ENCODE measurements around the gene PDIA5. TPM values are rescaled to one million over a fixed set of nuclear protein-coding genes. Genes with fewer than 3 reads are reported as not detected.
A peak's percentile ranks its signal among the peaks of the same experiment; 100 is the strongest.

The PDIA5 gene
- total RNA-seq, 1 donor from 2014 or later = 28.5 TPM

GRCh38 chr3:123123716-123124616, 57.1 kb downstream of the PDIA5 start:
- Mint-ChIP-seq H3K4me3 (no peak overlapping the region), H3K36me3 (peaks cover 28% of the 10 kb centered on the region), H3K27me3 (no peaks in the 10 kb centered on the region), H3K9me3 (no peaks in the 10 kb centered on the region), H3K4me1 (ENCODE audit: unreplicated experiment) (peaks cover 16% of the 10 kb centered on the region), H3K27ac (peak overlapping the region; percentile 49)
- TF ChIP-seq CTCF (conservative IDR thresholded peaks at IDR 0.05) = no peak
- no peak for DNase-seq (ENCODE audit: extremely low spot score, unreplicated experiment)

GRCh38 chr3:123124971-123125370, 58.1 kb downstream of the PDIA5 start:
- Mint-ChIP-seq H3K4me3 (no peak overlapping the region), H3K4me1 (ENCODE audit: unreplicated experiment) (peaks cover 21% of the 10 kb centered on the region), H3K36me3 (peaks cover 26% of the 10 kb centered on the region), H3K27me3 (no peaks in the 10 kb centered on the region), H3K9me3 (no peaks in the 10 kb centered on the region), H3K27ac (no peak overlapping the region)
- no peak for TF ChIP-seq CTCF (conservative IDR thresholded peaks at IDR 0.05)
- no peak for DNase-seq (ENCODE audit: extremely low spot score, unreplicated experiment)

GRCh38 chr3:123126031-123126430, 59.2 kb downstream of the PDIA5 start:
- Mint-ChIP-seq H3K4me1 (ENCODE audit: unreplicated experiment) (peaks cover 22% of the 10 kb centered on the region), H3K4me3 (no peak overlapping the region), H3K36me3 (peaks cover 20% of the 10 kb centered on the region), H3K27me3 (no peaks in the 10 kb centered on the region), H3K27ac (no peak overlapping the region), H3K9me3 (no peaks in the 10 kb centered on the region)
- TF ChIP-seq CTCF (conservative IDR thresholded peaks at IDR 0.05) = no peak
- no peak for DNase-seq (ENCODE audit: extremely low spot score, unreplicated experiment)

- Mint-ChIP-seq H3K4me3 (no peak overlapping the region), H3K27ac (no peak overlapping the region), H3K4me1 (ENCODE audit: unreplicated experiment) (peaks cover 18% of the 10 kb centered on the region), H3K27me3 (no peaks in the 10 kb centered on the region), H3K9me3 (no peaks in the 10 kb centered on the region), H3K36me3 (peaks cover 18% of the 10 kb centered on the region)
- TF ChIP-seq CTCF (conservative IDR thresholded peaks at IDR 0.05) = no peak
- DNase-seq (ENCODE audit: extremely low spot score, unreplicated experiment) = no peak
These were observed 59.8 kb downstream of the PDIA5 start for GRCh38 chr3:123126653-123127052.

- H3K4me3 Mint-ChIP-seq = no peak overlapping the region
- peaks cover 17% of the 10 kb centered on the region for H3K36me3 Mint-ChIP-seq
- no peak for TF ChIP-seq CTCF (conservative IDR thresholded peaks at IDR 0.05)
- H3K4me1 Mint-ChIP-seq (ENCODE audit: unreplicated experiment) = peaks cover 14% of the 10 kb centered on the region
- no peaks in the 10 kb centered on the region for H3K9me3 Mint-ChIP-seq
- H3K27ac Mint-ChIP-seq = no peak overlapping the region
- H3K27me3 Mint-ChIP-seq = no peaks in the 10 kb centered on the region
- DNase-seq (ENCODE audit: extremely low spot score, unreplicated experiment) = no peak
These were observed 62.3 kb downstream of the PDIA5 start for GRCh38 chr3:123129092-123129491.

Measured in type B pancreatic cell (in vitro differentiated cells).